GM12878 (cell line): Measurements from ENCODE around the gene NT5C2. TPM values are rescaled to one million over a fixed set of nuclear protein-coding genes. Genes with fewer than 3 reads are reported as not detected.

Experiments
- BMI1 ChIP-seq: fragments of 450-650 bp; IDR thresholded peaks from 2 replicates; pipeline ENCODE4 v1.6.1; 2016; ENCODE audit warnings: mild to moderate bottlenecking, moderate library complexity, borderline replicate concordance
- KLF5 ChIP-seq: fragments of 450-650 bp; IDR thresholded peaks from 2 replicates; pipeline ENCODE4 v1.6.1; 2014; ENCODE audit warnings: mild to moderate bottlenecking; ENCODE audit not compliant: partially characterized antibody
- MYB ChIP-seq: fragments of 150-350 bp; IDR thresholded peaks from 2 replicates; pipeline ENCODE4 v1.6.1; 2014; ENCODE audit warnings: mild to moderate bottlenecking, low read depth, low read length, borderline replicate concordance
- POLR2A ChIP-seq: IDR thresholded peaks from 2 replicates; pipeline ENCODE4 v1.6.1; 2011; ENCODE audit warnings: low read depth, mild to moderate bottlenecking, low read length
- POLR2AphosphoS2 ChIP-seq: IDR thresholded peaks from 2 replicates; pipeline ENCODE4 v1.6.1; 2011; ENCODE audit warnings: low read depth, mild to moderate bottlenecking, low read length, improper control_type of control experiment, moderate library complexity
- polyA plus RNA-seq, 11 experiments: library from polyadenylated mRNA; depleted of rRNA in 4 of 11; unstranded in 6 of 11; stranded (reverse) in 5 of 11; fragments of >200 nt; fragmentation: Nextera tagmentation in 4 of 11; fragmentation: Illumina TruSeq in 1 of 11; extraction: Ambion mirVana in 4 of 11; extraction: Trizol in 1 of 11; gene quantifications; 1 replicate in 1 of 11; 2 replicates in 10 of 11; pipeline versions ENCODE4 v1.2.1 to v1.2.3, GENCODE V29; 2011 to 2016; ENCODE audit warnings: inconsistent platforms in 2 of 11, missing spikeins in 2 of 11, low read depth in 1 of 11
- total RNA-seq, 4 experiments: library from RNA; depleted of rRNA in 3 of 4; stranded (reverse); fragments of >200 nt in 3 of 4; fragmentation: Illumina TruSeq in 1 of 4; extraction: Trizol in 1 of 4; gene quantifications; 2 replicates each; pipeline versions ENCODE4 v1.2.1 to v1.2.3, GENCODE V29; 2013 to 2021
- TF ChIP-seq, protein P1 (sequence below): IDR thresholded peaks from 2 replicates; pipeline ENCODE4 v1.6.1; 2012; ENCODE audit warnings: low read depth, low read length, improper control_type of control experiment
- TF ChIP-seq, protein P2 (sequence below): fragments of 150-350 bp; IDR thresholded peaks from 2 replicates; pipeline ENCODE4 v1.6.1; 2016; ENCODE audit warnings: low read depth, low read length

The NT5C2 gene
- total and polyA plus RNA-seq, 10 of the 15 experiments (the other 5 are each of a cell fraction or from before 2014, with no cell fraction given), result 15.8 to 70.1 (median 56.0) TPM

DNA sequence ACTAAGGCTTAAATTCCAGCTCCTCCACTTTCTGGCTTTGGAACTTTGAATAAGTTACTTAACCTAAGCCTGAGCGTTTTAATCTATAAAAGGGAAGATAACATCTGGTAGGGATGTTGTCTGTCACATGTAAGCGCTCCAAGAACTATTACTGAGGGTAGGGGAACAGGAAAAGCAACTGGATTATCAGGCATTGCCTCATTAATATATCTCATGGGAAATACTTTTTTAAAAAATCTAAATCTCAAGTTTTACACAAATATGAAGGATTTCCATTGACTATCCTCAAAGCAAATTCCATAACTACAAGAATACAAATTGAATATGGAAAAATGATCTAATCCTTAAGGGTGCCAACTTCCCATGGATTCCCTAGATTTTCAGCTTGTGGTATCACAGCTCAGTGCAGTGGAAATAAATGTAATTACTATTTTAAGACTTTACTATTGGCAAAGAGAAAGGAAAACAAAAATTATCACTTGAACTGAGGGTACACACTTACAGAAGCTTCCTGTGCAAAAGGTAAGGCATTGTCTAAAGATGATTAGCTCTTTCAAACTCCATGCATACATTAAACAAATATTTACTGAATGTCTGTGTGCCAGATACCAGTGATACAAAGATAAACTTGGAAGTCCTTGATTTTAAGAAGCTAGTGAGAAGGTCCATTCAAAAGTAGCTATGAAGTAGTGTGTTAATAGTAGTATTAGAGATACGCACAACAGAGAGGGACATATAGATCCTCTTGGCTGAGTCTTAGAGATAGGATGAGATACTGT, 38.4 kb downstream of the NT5C2 start (continued):
- TF ChIP-seq, protein P1, sequence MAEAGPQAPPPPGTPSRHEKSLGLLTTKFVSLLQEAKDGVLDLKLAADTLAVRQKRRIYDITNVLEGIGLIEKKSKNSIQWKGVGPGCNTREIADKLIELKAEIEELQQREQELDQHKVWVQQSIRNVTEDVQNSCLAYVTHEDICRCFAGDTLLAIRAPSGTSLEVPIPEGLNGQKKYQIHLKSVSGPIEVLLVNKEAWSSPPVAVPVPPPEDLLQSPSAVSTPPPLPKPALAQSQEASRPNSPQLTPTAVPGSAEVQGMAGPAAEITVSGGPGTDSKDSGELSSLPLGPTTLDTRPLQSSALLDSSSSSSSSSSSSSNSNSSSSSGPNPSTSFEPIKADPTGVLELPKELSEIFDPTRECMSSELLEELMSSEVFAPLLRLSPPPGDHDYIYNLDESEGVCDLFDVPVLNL, result no peak
- no peak for TF ChIP-seq POLR2A
- TF ChIP-seq MYB, result no peak
- no peak for TF ChIP-seq POLR2AphosphoS2
- no peak for TF ChIP-seq KLF5
- no peak for TF ChIP-seq BMI1
- TF ChIP-seq, protein P2, sequence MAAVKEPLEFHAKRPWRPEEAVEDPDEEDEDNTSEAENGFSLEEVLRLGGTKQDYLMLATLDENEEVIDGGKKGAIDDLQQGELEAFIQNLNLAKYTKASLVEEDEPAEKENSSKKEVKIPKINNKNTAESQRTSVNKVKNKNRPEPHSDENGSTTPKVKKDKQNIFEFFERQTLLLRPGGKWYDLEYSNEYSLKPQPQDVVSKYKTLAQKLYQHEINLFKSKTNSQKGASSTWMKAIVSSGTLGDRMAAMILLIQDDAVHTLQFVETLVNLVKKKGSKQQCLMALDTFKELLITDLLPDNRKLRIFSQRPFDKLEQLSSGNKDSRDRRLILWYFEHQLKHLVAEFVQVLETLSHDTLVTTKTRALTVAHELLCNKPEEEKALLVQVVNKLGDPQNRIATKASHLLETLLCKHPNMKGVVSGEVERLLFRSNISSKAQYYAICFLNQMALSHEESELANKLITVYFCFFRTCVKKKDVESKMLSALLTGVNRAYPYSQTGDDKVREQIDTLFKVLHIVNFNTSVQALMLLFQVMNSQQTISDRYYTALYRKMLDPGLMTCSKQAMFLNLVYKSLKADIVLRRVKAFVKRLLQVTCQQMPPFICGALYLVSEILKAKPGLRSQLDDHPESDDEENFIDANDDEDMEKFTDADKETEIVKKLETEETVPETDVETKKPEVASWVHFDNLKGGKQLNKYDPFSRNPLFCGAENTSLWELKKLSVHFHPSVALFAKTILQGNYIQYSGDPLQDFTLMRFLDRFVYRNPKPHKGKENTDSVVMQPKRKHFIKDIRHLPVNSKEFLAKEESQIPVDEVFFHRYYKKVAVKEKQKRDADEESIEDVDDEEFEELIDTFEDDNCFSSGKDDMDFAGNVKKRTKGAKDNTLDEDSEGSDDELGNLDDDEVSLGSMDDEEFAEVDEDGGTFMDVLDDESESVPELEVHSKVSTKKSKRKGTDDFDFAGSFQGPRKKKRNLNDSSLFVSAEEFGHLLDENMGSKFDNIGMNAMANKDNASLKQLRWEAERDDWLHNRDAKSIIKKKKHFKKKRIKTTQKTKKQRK, result no peak
